GM13976 (cell line): ENCODE data around the gene EHMT1.

Experiments
- DNase-seq: peaks from one replicate; pipeline ENCODE4 v3.0.0; 2012; ENCODE audit warnings: low spot score
- CTCF ChIP-seq: IDR thresholded peaks from 2 replicates; pipeline ENCODE4 v1.5.1; 2012; ENCODE audit warnings: borderline replicate concordance, mild to moderate bottlenecking; ENCODE audit not compliant: insufficient read depth; ENCODE audit errors: extremely low read depth, missing control alignments, control extremely low read depth
- in situ Hi-C: fragments of 300-500 bp; cut with MboI; formaldehyde crosslinking; loops from one replicate; pipeline ENCODE4 v1.12.0; 2022; ENCODE audit warnings: low sequenced_read_pairs, mixed read lengths, inconsistent platforms; ENCODE audit not compliant: unreplicated experiment

The EHMT1 gene

DNA sequence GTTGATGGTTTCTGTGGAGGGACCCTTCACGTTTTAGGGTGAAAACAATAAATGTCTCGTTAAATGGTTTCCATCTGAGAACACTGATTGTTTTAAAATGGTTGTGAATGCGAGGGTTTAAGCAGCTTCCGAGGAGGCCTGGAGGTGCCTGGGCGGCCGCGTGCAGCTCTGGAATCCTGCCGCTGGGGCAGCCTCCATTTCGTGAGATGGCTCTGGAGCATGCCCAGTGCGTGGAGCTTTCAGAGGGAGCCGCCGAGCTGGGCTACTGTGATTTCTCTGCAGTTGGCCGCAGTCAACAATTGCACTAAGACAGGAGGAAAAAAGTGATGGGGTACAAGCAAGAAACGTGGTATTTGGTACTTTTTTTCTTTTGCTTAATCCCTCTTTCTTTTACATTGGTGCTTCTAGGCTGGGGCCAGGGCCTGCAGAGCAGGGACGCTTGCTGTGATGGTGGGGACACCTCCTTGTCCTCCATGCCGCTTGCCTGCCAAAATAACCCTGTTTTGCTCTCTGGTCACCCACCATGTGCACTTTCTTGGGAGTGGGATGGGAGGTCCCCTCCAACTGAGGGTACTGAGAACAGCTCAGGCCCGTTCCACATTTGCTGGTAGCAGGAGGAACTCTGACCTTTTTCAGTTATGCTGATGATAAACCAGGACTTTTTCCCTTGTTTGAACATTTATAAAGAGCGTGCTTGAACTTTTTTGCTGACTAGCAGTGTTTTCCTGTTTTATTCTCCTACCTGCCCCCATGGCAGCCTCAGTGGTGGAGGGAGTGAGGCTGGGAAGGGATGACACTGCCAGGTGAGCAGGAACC is 47.1 kb downstream of the EHMT1 start:
- in situ Hi-C loops, result no loop called here
- no peak for TF ChIP-seq CTCF
- DNase-seq, result no peak

DNA sequence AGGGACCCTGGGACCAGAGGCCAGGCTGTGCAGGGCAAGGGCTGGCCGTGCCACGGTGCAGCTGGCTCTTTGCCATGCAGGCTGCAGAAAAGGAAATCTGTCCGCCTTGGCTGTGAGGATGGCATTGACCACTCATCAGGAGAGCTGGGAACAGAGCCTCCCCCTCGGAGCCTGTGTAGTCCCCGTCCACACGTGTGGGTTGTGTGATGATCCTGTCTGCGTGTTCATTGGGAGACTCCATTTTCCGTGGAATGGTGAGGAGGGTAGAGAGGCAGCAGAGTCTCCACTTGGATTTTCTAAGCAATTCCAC is 47.7 kb downstream of the EHMT1 start:
- no peak for DNase-seq
- no peak for TF ChIP-seq CTCF
- in situ Hi-C loops, result no loop called here

GRCh38 chr9:137666955-137667670 is 48.3 kb downstream of the EHMT1 start:
- no peak for DNase-seq
- no peak for TF ChIP-seq CTCF
- in situ Hi-C loops, result no loop called here

DNA sequence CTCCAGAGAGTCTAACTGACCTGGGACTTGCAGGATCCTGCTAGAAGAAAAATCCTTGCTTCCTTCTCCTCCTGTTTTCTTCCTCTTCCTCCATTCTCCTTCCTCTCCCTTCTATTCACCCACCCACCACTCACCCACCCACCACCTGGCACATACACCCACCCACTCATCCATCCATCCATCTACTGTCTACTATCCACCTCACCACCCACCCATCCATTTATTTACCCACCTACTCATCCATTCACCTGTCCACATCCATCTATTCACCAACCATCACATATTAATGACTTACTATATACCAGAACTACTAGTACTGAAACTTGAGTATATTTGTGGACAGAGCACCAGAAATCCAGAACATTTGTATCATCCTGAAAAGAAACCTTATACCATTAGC is 49.4 kb downstream of the EHMT1 start:
- in situ Hi-C loops, result no loop called here
- no peak for TF ChIP-seq CTCF
- DNase-seq, result no peak

GRCh38 chr9:137669261-137669672 is 50.5 kb downstream of the EHMT1 start:
- in situ Hi-C loops, result no loop called here
- TF ChIP-seq CTCF, result no peak
- no peak for DNase-seq

DNA sequence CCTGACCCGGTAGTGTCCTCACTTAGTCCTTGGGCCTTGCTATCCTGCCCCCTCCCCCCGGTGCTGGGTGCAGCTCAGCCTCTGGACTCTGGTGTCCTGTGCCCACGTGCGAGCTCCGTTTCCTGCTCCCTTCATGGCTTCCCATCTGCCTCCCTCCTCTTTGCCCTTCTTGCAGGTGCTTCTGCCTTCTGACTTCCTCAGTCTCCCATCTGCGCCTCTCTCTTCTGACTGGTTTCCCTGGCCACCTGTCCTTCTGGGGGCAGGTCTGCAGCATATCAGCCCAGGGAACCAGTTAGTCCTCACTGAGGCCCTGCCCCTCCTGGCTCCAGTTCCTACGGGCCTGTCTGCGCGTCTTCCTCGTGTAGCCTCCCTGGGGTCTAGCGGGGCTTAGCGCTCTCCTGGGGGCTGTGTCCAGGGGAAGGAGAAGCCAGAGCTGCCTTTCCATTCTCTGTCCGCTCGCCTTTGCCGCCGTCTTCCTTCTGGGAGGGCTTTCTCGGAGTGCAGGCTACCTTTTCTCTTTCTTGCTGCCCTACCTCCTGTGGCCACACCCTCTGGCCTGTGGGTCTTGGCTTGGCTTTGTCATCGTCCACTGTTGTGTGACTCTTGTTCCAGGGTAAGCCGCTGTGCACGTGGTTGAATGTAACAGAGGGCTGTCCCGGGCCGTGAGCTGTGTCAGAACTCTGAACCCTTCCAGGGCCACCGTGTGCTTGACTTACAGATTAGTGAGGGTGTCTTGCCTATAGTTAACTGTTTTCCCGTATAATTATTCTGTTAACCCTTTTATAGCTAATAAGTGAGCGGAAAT is 51.8 kb downstream of the EHMT1 start:
- DNase-seq, result no peak
- no peak for TF ChIP-seq CTCF
- in situ Hi-C loops, result no loop called here
